Right cardiac atrium (tissue), 5 donors: ENCODE results near the gene LY6G5B. TPM values are rescaled to one million over a fixed set of nuclear protein-coding genes. Genes with fewer than 3 reads are reported as not detected.
A peak's percentile ranks its signal among the peaks of the same experiment; 100 is the strongest.

ENCODE experiments used
- ATAC-seq, 2 donors: fragments of 200-7000 bp; cut with Tn5 transposase; one replicate each; pipeline versions ENCODE4 v1.8.0 to v1.9.1; 2020; ENCODE audit warnings: moderate library complexity in 2 of 2, mild to moderate bottlenecking in 1 of 2
- DNase-seq, 3 donors: peaks; one replicate each; pipeline ENCODE4 v3.0.0-alpha.2; 2020
- H3K27ac ChIP-seq: one replicate; pipeline ENCODE4 v1.5.1; 2013; ENCODE audit warnings: mild to moderate bottlenecking, low read length, control low read depth, moderate library complexity
- H3K27me3 ChIP-seq: one replicate; pipeline ENCODE4 v1.6.1; 2013; ENCODE audit not compliant: control insufficient read depth, insufficient read depth
- H3K4me1 ChIP-seq: one replicate; pipeline ENCODE4 v1.6.1; 2013; ENCODE audit warnings: low read length; ENCODE audit not compliant: control insufficient read depth, insufficient read depth
- H3K4me3 ChIP-seq: one replicate; pipeline ENCODE4 v1.5.1; 2013; ENCODE audit warnings: low read length, control low read depth
- H3K9me3 ChIP-seq: one replicate; pipeline ENCODE4 v1.6.1; 2013; ENCODE audit warnings: low read length; ENCODE audit not compliant: control insufficient read depth
- WGBS: extraction: QIAGEN DNeasy Blood & Tissue Kit; methylation state at CpG from one replicate; pipeline ENCODE4 v1.1.7; 2013; 5-methylcytosine and 5-hydroxymethylcytosine counted together
- intact Hi-C, 4 donors: fragments of 100-400 bp; cut with DNase I; formaldehyde crosslinking; loops; one replicate each; pipeline versions ENCODE4 v1.11.0 to v1.14.0; 2022 to 2023
- polyA plus RNA-seq: library from polyadenylated mRNA; stranded (reverse); fragments of 200-250 nt; gene quantifications from one replicate; pipeline ENCODE4 v1.2.3, GENCODE V29; 2013
- total RNA-seq, 4 donors: library from RNA; stranded (reverse); fragmentation: NEBNext Ultra II Directional; extraction: Animal tissue kit (Norgen Biotek cat#: 25700); gene quantifications; one replicate each; pipeline ENCODE4 v1.2.1, GENCODE V29; 2021
- donor health status: healthy with polysubstance abuse.
- donor health status: DM: no; HTN: yes; CAD: no.
- donor health status: DM: no; HTN: no; CAD: no.
- donor health status: DM: no; HTN: yes; CAD: no; lungs with severe emphysema.
- donor health status: DM: yes; HTN: yes; CAD: no.

LY6G5B gene
- total and polyA plus RNA-seq, 5 donors, result 4.0 to 8.7 (median 5.7) TPM

DNA sequence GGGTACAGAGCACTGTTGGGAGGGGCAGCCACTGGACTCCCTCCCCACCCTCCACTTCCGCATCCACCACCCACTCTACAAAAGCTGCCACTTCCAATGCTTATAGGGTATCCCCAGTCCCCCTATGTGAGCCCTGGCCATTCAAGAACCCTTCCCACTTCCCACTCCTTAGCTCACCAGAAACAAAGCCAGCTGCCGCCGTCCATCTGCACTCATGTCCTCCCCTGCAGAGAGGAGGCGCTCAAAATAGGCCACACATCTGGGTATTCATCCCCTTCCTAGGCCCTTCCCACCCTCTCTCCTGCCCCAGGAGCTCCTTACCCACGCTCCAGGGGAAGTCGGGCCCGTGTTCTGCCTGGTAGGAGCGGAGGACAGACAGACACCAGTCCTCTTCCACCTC lies 17.5 kb downstream of the LY6G5B start:
- Histone ChIP-seq H3K9me3 (no peaks in the 10 kb centered on the region), H3K27me3 (no peaks in the 10 kb centered on the region), H3K4me1 (no peaks in the 10 kb centered on the region), H3K27ac (no peak overlapping the region), H3K4me3 (no peak overlapping the region)
- DNase-seq, result no peak
- WGBS, result 83% methylated on average over 8 of the region's 8 CpGs
- ATAC-seq, result no peak
- intact Hi-C loops, result loop anchor here in 3 of 4 donors (10.0 kb wide), 2 partner anchors 177 to 267 kb away; partner anchors contain the start of genes NELFE (in 2 of the 3), SKIC2 (in 2 of the 3) and NEU1 (in 1 of the 3)

DNA sequence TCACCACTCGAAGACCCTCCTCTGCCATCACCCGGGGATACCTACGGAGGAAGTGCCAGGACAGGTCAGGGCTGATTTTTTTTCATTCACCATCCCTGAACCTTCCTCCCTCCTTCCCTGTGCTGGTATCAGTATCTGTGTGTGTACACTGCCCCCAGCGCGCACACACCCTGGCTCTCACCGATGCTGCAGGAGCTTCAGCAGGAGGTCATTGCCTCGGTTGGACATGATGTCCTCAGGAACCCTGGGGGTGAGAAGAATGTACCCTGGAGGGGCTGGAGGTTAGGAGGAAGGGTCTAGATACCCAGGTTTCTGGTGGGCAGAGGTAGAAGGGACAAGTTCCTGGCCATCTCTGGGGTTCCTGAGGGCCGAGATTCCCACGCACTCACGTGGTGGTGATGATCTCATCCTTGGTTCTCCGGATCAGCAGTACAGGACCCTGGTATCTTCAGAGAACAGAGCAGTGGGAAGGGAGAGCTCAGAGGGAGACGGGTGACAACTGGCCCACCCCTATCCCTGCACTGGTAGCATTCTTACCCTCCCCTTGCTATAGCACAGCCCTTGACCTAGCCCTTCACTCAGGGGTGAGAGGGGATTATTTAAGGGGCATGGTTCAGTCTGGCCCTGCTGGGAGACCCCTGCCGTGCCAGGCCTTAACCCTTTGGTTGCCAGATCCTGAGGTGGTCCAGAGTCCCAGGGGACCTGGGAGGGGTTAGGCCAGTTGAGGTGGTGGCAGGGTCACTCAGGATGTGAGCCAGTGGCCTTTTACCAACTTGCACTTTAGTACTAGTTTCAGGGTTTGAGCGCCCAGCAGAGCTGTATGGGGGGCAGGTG lies 18.3 kb downstream of the LY6G5B start:
- intact Hi-C loops, result loop anchor here in 3 of 4 donors (10.0 kb wide), 2 partner anchors 177 to 267 kb away; partner anchors contain the start of genes NELFE (in 2 of the 3), SKIC2 (in 2 of the 3) and NEU1 (in 1 of the 3)
- H3K27me3 ChIP-seq, result no peaks in the 10 kb centered on the region
- no peaks in the 10 kb centered on the region for H3K4me1 ChIP-seq
- no peak overlapping the region for H3K27ac ChIP-seq
- no peak for ATAC-seq
- WGBS, result 74% methylated on average over 14 of the region's 14 CpGs
- DNase-seq, result no peak
- H3K4me3 ChIP-seq, result no peak overlapping the region
- H3K9me3 ChIP-seq, result no peaks in the 10 kb centered on the region

DNA sequence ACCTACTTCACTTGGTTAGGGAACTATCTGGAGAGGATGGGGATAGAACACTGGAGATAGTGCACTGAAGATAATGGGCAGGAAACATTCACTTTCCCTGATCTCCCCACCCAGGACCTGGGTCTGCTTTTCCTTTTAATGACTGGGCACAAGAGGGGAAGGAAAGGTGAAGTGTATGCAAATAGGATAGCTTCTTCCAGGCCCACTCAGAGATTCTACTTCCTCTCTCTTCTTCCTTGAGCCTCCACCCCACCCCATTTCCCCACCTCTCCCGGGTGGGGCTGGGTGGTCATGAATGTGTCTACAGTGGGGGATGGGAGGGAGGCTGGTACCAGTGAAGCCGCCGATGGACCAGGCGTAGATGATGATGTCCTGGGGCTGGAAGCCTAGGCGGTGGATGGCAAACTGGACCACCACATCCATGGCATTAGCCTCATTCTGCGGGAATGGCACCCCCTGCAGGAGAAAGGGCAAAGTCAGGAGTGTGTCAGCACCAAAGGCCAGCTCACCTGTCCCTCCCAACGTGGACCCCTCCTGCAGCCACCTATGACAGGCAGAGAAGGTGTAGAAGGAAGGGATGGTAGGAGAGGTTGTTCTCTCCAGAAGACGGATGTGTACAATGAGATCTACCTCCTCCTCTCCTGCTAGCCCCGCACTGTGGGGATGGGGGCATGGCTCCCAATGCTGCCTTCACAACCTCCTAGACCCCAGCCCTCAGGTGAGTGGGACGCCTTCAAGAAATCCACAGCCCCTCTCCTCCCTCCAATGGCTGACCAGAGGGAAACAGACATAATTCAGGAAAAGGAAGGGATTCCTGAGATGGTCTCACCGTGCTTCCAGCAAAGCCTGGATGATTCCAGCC lies 19.7 kb downstream of the LY6G5B start:
- no peak for ATAC-seq
- Histone ChIP-seq H3K4me3 (no peak overlapping the region), H3K27ac (no peak overlapping the region), H3K9me3 (no peaks in the 10 kb centered on the region), H3K27me3 (no peaks in the 10 kb centered on the region), H3K4me1 (no peaks in the 10 kb centered on the region)
- WGBS, result 69% methylated on average over 11 of the region's 11 CpGs
- DNase-seq, result no peak
- intact Hi-C loops, result loop anchor here in 3 of 4 donors (10.0 kb wide), 2 partner anchors 175 to 265 kb away; partner anchors contain the start of genes NELFE (in 2 of the 3), SKIC2 (in 2 of the 3) and NEU1 (in 1 of the 3)

DNA sequence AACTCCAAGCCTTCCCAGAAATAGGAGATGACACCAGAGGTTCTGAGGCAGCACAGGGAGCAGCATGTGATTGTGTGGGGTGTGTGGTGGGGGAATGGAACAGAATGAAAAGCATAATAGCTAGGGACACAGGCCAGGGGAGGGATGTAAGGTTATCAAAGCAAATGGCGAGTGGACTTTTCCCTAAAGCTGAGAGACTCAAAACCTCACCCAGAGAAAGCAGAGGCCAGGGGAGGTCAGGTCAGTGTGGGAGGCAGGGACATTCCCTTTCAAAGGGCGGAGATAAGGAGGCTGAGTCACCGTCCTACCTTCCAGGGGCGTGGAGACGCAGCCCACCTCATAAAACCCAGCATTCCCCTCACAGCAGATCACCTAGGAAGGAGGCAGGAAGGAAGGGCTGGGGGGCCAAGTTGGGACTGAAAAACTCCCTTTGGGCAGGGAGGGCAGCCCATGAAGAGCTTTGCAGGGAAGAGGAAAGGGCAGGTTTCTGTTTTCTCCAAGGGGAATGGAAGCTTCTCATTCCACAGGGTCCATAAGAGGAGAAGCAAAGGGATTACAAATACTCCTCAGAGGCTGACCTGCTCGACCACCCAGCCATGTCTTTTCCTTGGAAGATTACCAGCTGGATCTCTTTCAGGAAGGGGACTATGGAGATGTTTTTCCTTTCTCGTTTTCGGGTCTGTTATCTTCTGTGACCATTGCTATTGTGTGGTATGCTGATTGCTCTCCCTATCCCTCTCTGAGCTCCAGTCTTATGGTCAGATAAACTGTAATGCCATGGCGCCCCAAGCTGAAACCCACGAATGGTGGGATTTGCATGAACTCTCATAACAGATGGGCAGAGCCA lies 20.7 kb downstream of the LY6G5B start:
- WGBS, result 61% methylated on average over 10 of the region's 10 CpGs
- DNase-seq, result no peak
- H3K4me1 ChIP-seq, result no peaks in the 10 kb centered on the region
- intact Hi-C loops, result no loop called here
- H3K4me3 ChIP-seq, result no peak overlapping the region
- H3K27me3 ChIP-seq, result no peaks in the 10 kb centered on the region
- H3K9me3 ChIP-seq, result no peaks in the 10 kb centered on the region
- H3K27ac ChIP-seq, result no peak overlapping the region
- ATAC-seq, result peak in 1 of 2 donors; percentile 78

GRCh38 chr6:31691078-31691463 lies 21.3 kb downstream of the LY6G5B start:
- Histone ChIP-seq H3K27ac (no peak overlapping the region), H3K9me3 (no peaks in the 10 kb centered on the region), H3K4me1 (no peaks in the 10 kb centered on the region), H3K27me3 (no peaks in the 10 kb centered on the region), H3K4me3 (no peak overlapping the region)
- WGBS, result 89% methylated on average over 6 of the region's 6 CpGs
- no peak for ATAC-seq
- intact Hi-C loops, result no loop called here
- no peak for DNase-seq

GRCh38 chr6:31691564-31692108 lies 21.9 kb downstream of the LY6G5B start:
- H3K4me3 ChIP-seq, result no peak overlapping the region
- H3K27me3 ChIP-seq, result no peaks in the 10 kb centered on the region
- no peaks in the 10 kb centered on the region for H3K4me1 ChIP-seq
- intact Hi-C loops, result no loop called here
- 94% methylated on average over 12 of the region's 12 CpGs for WGBS
- no peaks in the 10 kb centered on the region for H3K9me3 ChIP-seq
- DNase-seq (no peak), ATAC-seq (no peak)
- no peak overlapping the region for H3K27ac ChIP-seq

DNA sequence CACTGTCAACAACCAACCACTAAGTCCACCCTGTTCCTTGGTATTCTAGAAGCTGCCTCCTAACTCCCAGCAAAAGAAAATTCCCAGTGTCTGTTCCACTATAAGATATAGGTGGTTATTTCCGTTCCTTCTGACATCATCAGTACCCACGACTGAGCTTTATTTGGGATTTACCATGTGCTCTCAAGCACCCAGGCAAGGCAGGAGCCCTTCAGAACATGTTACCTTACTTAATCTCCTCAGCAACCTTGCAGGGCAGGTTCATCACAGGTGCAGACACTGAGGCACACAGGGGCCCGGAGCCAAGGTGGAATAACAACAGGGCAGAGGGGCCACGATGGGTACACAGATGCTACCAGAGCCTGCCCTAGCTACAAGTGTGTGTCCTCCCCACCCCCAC lies 22.6 kb downstream of the LY6G5B start:
- no peaks in the 10 kb centered on the region for H3K4me1 ChIP-seq
- no peaks in the 10 kb centered on the region for H3K27me3 ChIP-seq
- WGBS, result 76% methylated on average over 4 of the region's 4 CpGs
- H3K9me3 ChIP-seq, result no peaks in the 10 kb centered on the region
- intact Hi-C loops, result no loop called here
- DNase-seq (no peak), ATAC-seq (no peak)
- H3K4me3 ChIP-seq, result no peak overlapping the region
- H3K27ac ChIP-seq, result no peak overlapping the region

- DNase-seq (no peak), ATAC-seq (no peak)
- Histone ChIP-seq H3K4me1 (no peaks in the 10 kb centered on the region), H3K27ac (no peak overlapping the region), H3K9me3 (no peaks in the 10 kb centered on the region), H3K27me3 (no peaks in the 10 kb centered on the region), H3K4me3 (no peak overlapping the region)
- 85% methylated on average over 9 of the region's 9 CpGs for WGBS
- intact Hi-C loops, result no loop called here
Measured at GRCh38 chr6:31692886-31693285, 23.1 kb downstream of the LY6G5B start.

DNA sequence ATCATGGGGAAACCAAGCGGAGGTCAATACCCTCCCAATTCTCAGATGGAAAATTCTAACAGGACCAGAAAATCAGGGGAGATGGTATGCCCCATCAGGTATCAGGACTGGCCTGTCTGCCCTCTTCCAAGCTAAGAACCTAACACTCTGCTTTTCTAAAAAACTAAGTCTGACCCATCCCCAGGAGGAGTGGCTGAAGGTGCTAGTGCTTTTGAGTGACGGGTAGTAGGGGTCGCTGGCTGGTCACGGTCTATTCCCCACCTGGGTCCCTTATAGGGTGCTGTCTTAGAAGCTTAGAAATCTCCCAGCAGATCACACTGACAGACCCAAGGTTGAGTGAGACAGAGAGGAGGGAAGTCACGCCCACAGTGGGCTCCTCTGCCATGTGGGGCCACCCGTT lies 23.8 kb downstream of the LY6G5B start:
- DNase-seq (no peak), ATAC-seq (no peak)
- no peak overlapping the region for H3K4me3 ChIP-seq
- no peaks in the 10 kb centered on the region for H3K27me3 ChIP-seq
- H3K4me1 ChIP-seq, result no peaks in the 10 kb centered on the region
- 89% methylated on average over 6 of the region's 6 CpGs for WGBS
- no peak overlapping the region for H3K27ac ChIP-seq
- intact Hi-C loops, result no loop called here
- H3K9me3 ChIP-seq, result no peaks in the 10 kb centered on the region

DNA sequence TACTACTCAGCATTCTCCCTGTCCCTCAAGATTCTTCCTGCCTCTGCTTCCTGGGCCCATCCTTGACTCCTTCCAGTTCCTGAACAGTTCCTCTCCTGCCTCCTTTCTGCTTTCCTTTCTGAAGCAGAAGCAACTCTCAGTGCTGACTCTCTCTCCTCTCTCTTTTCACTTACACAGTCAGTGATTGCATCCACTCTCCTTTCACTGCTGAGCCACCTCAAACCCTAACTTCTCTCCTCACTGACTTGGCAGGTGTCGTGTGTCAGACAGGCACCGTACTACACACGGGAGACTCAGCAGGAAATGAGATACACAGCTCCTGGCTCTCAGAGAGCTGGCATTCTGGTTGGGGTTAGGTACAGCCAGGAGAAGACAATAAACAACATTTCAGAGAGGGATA lies 27.8 kb downstream of the LY6G5B start:
- no peak for DNase-seq
- H3K27me3 ChIP-seq, result no peaks in the 10 kb centered on the region
- 39% methylated on average over 3 of the region's 3 CpGs for WGBS
- H3K27ac ChIP-seq, result no peak overlapping the region
- H3K9me3 ChIP-seq, result no peaks in the 10 kb centered on the region
- ATAC-seq, result no peak
- peaks cover 7% of the 10 kb centered on the region for H3K4me1 ChIP-seq
- H3K4me3 ChIP-seq, result no peak overlapping the region
- intact Hi-C loops, result no loop called here
